GM12872 (cell line): ENCODE measurements around the gene BTBD18.

Experiments used
- TF ChIP-seq, protein P1 (sequence below): IDR thresholded peaks from 3 replicates; pipeline ENCODE4 v1.5.1; 2011; ENCODE audit warnings: low read depth, mild to moderate bottlenecking, low read length, moderate library complexity; ENCODE audit not compliant: insufficient read depth

BTBD18 gene

DNA sequence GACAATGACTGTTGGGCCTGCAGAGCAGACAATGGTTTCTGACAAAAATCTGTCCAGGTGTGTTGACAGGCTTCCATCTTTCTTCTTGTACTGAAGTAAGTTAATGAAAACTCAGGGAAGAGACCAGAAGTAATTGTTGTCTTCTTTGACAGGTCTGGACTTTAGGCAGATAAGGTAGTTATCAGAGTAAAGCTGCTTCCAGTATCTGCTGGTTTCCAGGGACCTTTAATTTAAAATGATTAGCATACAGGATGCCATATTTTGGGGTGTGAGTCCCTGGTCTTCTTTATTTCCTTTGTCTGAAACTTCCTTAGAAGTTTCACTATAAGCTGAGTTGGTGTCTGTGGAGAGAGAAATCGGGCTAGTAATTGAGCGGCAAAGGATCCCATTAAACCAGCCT, 37.8 kb downstream of the BTBD18 start:
- TF ChIP-seq, protein P1, sequence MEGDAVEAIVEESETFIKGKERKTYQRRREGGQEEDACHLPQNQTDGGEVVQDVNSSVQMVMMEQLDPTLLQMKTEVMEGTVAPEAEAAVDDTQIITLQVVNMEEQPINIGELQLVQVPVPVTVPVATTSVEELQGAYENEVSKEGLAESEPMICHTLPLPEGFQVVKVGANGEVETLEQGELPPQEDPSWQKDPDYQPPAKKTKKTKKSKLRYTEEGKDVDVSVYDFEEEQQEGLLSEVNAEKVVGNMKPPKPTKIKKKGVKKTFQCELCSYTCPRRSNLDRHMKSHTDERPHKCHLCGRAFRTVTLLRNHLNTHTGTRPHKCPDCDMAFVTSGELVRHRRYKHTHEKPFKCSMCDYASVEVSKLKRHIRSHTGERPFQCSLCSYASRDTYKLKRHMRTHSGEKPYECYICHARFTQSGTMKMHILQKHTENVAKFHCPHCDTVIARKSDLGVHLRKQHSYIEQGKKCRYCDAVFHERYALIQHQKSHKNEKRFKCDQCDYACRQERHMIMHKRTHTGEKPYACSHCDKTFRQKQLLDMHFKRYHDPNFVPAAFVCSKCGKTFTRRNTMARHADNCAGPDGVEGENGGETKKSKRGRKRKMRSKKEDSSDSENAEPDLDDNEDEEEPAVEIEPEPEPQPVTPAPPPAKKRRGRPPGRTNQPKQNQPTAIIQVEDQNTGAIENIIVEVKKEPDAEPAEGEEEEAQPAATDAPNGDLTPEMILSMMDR: no peak

- TF ChIP-seq, protein P1: no peak
These were observed 39.1 kb downstream of the BTBD18 start, which contains the start of gene TMX2 for GRCh38 chr11:57712256-57713150. TSS of gene TMX2 (plus strand) at chr11:57712593. CDS start at chr11:57712619, 26 bp downstream.

DNA sequence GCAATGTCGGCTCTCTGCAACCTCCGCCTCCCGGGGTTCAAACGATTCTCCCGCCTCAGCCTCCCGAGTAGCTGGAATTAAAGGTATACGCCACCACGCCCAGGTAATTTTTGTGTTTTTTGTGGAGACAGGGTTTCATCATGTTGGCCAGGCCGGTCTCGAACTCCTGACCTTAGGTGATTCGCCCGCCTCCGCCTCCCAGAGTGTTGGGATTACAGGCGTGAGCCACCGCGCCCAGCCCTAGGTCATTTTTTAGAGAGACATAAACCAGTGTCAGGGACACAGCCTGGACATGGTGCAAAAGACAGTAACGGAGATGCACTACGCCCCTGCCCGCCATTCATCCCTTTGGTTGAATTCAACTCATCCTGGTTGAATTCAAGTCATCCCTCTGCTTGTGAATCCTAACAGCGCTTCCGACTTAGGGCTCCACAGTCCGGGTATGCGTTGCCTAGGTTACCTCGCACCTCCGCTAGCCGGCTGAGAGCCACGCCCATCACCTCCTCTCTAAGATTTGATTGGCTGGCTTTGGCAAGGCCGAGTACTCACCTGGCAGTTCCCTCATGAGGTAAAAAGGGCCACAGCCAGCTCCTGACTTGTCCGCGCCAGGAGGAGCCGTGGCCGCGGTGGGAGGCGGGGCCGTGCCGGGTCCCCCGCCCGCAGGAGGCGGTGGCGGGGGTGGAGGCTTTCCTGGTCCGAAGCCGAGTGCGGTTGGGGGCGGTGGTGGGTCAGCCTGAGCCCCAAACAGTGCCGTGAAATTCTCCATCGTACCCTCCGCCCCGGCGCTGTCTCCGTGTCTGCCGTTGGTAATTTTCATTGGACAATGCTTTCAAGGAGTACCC, 40.0 kb downstream of the BTBD18 start, which contains the start of gene MED19:
Gene MED19, minus strand, starts transcription at position 802 of the 842 bp plus-strand sequence. Its CDS starts 36 bp downstream, at position 766.
- TF ChIP-seq, protein P1: no peak

DNA sequence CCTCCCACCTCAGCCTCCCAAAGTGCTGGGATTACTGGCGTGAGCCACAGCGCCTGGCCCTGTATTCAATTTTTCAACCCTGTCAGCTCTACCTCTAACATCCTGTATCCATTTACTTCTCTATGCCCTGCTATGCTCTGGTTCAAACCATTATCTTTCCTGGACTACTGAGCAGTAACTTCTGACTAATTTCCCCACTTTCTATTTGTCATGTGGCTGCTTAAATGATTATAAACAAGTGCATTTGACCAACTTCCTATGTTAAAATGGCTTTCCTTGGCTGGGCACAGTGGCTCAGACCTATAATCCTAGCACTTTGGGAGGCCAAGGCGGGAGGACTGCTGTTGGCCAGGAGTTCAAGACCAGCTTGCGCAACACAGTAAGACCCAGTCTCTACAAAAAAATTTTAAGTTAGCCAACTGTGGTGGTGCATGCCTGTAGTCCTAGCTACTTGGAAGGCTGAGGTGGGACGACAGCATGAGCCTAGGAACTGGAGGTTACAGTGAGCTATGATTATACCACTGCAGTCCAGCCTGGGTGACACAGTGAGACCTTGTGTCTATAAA, 41.7 kb downstream of the BTBD18 start:
- TF ChIP-seq, protein P1: no peak

DNA sequence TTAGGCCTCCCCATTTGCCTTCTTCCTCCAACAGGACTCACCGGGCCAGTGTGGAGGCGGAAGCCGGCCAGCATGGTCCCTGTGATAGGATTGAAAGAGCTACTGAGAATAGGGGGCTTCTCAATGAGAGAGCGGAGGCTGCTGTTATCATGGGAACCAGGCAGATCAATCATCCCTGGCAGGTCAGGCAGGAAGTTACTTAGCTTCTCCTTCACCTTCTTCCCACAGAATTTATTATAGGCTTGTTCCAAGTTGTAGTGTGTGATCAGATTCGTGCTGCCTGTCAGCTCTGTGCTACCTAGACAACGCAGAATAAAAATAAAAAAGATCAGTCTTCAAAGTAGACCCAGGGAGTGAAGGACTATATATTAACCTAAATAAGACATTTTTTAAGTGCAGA, 46.7 kb downstream of the BTBD18 start:
- TF ChIP-seq, protein P1: no peak

DNA sequence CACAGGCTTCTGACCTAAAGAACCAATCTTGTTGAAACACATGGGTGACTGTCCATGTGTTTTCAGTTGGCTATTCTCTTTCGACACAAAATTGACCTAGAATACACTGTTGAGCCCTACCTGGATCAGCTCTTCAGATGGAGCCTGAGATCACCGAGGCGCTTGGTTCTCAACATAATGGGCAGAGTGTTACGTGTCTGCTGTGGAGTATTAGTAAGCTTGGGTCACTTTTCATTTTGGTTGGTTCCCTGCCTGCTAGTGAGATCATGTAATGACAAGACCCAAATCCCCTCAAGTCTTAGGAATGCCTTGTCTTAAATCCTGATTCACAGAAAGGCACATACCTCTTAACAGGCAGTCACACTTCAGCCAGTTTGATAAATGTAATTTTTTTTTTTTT, 48.3 kb downstream of the BTBD18 start:
- TF ChIP-seq, protein P1: no peak

DNA sequence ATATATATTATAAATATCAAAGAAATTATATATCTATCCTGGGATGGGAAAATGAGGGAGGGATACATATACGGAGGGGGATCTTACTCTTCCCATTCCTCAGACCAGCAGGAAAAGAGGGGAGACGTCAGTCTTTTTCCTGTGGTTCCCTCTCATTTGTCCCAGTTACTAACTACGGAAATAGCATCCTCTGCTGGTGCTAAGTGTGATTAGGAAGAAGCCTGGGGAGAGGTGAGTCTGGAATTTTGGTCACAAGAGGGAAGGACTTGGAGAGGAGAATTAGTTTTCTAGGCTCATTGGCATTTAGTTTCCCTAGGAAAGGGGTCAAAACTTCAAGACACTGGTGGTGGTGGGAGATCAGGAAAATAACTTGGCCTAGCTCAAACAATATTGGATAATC, 51.2 kb downstream of the BTBD18 start:
- TF ChIP-seq, protein P1: no peak
